Ascending aorta (tissue), 2 donors: ENCODE results near the gene ESRRA. TPM values are rescaled to one million over a fixed set of nuclear protein-coding genes. Genes with fewer than 3 reads are reported as not detected.

ENCODE experiments used
- DNase-seq, 2 donors: peaks; one replicate each; pipeline ENCODE4 v3.0.0-alpha.2; 2019; ENCODE audit warnings: low spot score in 2 of 2
- H3K27ac ChIP-seq, 2 donors: fragments of 200-600 bp; sonication (generic); one replicate each; pipeline ENCODE4 v1.5.1; 2016 to 2017; ENCODE audit warnings: mild to moderate bottlenecking in 1 of 2
- H3K27me3 ChIP-seq: fragments of 200-600 bp; sonication (generic); one replicate; pipeline ENCODE4 v1.5.1; 2017
- H3K36me3 ChIP-seq, 2 donors: fragments of 200-600 bp; sonication (generic); one replicate each; pipeline ENCODE4 v1.5.1; 2016
- H3K4me1 ChIP-seq, 2 donors: fragments of 200-600 bp; sonication (generic); one replicate each; pipeline ENCODE4 v1.5.1; 2016 to 2017; ENCODE audit warnings: mild to moderate bottlenecking in 1 of 2
- H3K4me3 ChIP-seq, 2 donors: fragments of 200-600 bp; sonication (generic); one replicate each; pipeline ENCODE4 v1.5.1; 2016 to 2017; ENCODE audit warnings: mild to moderate bottlenecking in 1 of 2
- H3K9me3 ChIP-seq, 2 donors: fragments of 200-600 bp; sonication (generic); one replicate each; pipeline ENCODE4 v1.5.1; 2016
- CTCF ChIP-seq, 3 experiments: fragments of 200-600 bp in 2 of 3; fragments of 450-650 bp in 1 of 3; sonication (generic) in 2 of 3; IDR thresholded peaks; one replicate each; pipeline ENCODE4 v1.5.1; 2016 to 2019; ENCODE audit warnings: antibody characterized with exemption in 3 of 3, mild to moderate bottlenecking in 1 of 3, moderate library complexity in 1 of 3
- intact Hi-C: fragments of 100-400 bp; cut with DNase I; formaldehyde crosslinking; loops from one replicate; pipeline ENCODE4 v1.15.1; 2023
- total RNA-seq: library from RNA; depleted of rRNA; stranded (reverse); fragments of >200 nt; gene quantifications from one replicate; pipeline ENCODE4 v1.1.0, GENCODE V29; 2016

Gene ESRRA
- total RNA-seq, 1 donor from 2014 or later = 53.4 TPM

DNA sequence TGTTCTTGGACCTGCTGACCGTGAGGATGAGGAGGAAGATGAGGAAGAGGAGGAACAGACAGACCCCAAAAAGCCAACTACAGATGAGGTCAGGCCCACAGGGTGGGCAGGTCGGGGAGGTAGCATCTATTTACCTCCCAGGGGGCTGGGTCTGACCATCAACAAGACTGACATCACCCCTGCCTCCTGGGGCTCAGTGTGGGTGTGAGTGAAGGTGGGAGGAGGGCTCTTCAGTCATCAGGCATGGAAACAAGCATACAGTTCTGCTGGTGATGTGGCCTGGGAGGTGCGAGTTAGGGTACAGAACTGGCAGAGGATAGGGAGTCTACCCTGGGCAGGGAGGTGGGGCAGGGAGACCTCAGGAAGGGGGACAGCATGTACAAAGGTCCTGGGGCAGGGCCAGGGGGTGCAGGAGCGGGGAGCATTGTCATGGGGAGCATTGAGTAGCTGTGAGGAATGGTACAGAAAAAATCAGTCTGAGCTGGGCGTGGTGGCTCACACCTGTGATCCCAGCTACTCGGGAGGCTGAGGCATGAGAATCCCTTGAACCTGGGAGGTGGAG, 45.1 kb upstream of the ESRRA start:
- no peaks in the 10 kb centered on the region for H3K4me1 ChIP-seq
- H3K9me3 ChIP-seq = no peaks in the 10 kb centered on the region
- intact Hi-C loops = no loop called here
- H3K27ac ChIP-seq = no peak overlapping the region
- H3K36me3 ChIP-seq = peaks cover 76 to 93% of the 10 kb centered on the region in 2 donors
- H3K4me3 ChIP-seq = no peak overlapping the region
- no peak for DNase-seq
- TF ChIP-seq CTCF (IDR thresholded peaks at IDR 0.05) = no peak
- no peaks in the 10 kb centered on the region for H3K27me3 ChIP-seq

GRCh38 chr11:64261556-64262080, 43.7 kb upstream of the ESRRA start:
- TF ChIP-seq CTCF (IDR thresholded peaks at IDR 0.05) = no peak
- peaks cover 78 to 93% of the 10 kb centered on the region in 2 donors for H3K36me3 ChIP-seq
- H3K9me3 ChIP-seq = no peaks in the 10 kb centered on the region
- no peaks in the 10 kb centered on the region for H3K4me1 ChIP-seq
- H3K27me3 ChIP-seq = no peaks in the 10 kb centered on the region
- H3K27ac ChIP-seq = no peak overlapping the region
- intact Hi-C loops = no loop called here
- no peak overlapping the region for H3K4me3 ChIP-seq
- no peak for DNase-seq

DNA sequence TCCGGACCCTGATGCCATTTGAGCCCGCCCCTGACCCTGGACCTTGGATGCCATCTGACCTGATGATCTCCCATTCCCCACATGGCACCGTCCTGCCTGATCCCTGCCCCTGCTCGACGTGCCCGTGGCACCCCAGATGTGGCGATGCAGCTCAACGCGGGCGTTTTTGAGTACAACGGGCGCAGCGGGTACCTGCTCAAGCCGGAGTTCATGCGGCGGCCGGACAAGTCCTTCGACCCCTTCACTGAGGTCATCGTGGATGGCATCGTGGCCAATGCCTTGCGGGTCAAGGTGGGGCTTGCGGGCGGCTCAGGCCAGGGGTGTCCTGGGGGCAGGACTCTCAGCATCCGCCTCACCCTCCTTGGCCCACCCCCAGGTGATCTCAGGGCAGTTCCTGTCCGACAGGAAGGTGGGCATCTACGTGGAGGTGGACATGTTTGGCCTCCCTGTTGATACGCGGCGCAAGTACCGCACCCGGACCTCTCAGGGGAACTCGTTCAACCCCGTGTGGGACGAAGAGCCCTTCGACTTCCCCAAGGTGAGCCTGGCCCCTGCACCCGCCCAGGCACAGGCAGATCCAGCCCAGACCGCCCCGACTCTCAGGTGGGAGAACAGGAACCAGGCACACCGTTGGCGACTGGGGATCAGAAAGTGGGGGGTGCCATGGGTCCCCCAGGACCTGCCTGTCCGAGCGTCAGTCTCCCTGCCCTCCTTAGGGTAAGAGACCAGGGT, 42.9 kb upstream of the ESRRA start:
- intact Hi-C loops = no loop called here
- H3K27me3 ChIP-seq = no peaks in the 10 kb centered on the region
- peaks cover 72 to 91% of the 10 kb centered on the region in 2 donors for H3K36me3 ChIP-seq
- DNase-seq = no peak
- TF ChIP-seq CTCF (IDR thresholded peaks at IDR 0.05) = no peak
- no peak overlapping the region for H3K27ac ChIP-seq
- H3K9me3 ChIP-seq = no peaks in the 10 kb centered on the region
- peaks cover 0 to 5% of the 10 kb centered on the region in 2 donors for H3K4me1 ChIP-seq
- H3K4me3 ChIP-seq = no peak overlapping the region

DNA sequence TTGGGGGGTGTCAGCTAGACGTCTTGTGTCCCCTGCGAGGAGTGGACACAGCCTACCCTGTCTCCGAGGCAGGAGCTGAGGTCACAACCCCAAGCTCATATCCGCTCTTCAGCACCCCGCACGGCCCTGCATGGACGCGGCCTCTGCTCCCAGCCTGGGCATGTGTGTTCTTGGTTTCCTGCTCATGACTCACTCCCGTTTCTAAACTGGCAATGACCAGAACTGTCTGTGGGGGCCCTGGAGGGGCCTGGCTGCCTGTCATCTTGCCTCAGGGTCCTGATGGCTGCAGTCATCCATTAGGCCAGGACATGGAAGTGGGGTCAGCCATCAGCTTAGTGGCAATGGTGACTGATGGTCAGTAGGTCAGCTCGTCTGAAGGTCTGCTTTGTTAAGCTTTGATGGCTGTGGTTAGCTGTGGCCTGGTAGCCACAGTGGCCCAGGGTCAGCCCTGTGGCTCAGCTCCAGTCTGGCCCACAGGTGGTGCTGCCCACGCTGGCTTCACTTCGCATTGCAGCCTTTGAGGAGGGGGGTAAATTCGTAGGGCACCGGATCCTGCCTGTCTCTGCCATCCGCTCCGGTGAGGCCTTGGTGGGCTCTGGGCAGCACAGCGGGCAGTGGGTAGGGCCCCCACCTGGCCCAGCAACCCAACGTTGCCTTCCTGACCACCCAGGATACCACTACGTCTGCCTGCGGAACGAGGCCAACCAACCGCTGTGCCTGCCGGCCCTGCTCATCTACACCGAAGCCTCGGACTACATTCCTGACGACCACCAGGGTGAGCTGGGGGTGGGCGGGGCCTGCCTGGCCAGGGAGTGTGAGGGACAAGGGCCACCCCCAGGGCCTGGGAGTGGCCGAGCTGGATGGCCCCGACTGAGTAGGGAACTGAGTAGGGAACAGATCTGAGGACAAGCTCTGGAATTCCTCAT, 42.0 kb upstream of the ESRRA start:
- no peak overlapping the region for H3K27ac ChIP-seq
- H3K4me3 ChIP-seq = no peak overlapping the region
- peaks cover 5 to 14% of the 10 kb centered on the region in 2 donors for H3K4me1 ChIP-seq
- peaks cover 69 to 85% of the 10 kb centered on the region in 2 donors for H3K36me3 ChIP-seq
- no peak for TF ChIP-seq CTCF (IDR thresholded peaks at IDR 0.05)
- no peaks in the 10 kb centered on the region for H3K27me3 ChIP-seq
- intact Hi-C loops = no loop called here
- H3K9me3 ChIP-seq = no peaks in the 10 kb centered on the region
- no peak for DNase-seq

- intact Hi-C loops = no loop called here
- Histone ChIP-seq H3K9me3 (no peaks in the 10 kb centered on the region), H3K36me3 (peaks cover 62 to 78% of the 10 kb centered on the region in 2 donors), H3K4me3 (no peak overlapping the region), H3K4me1 (peaks cover 11 to 20% of the 10 kb centered on the region in 2 donors), H3K27ac (no peak overlapping the region), H3K27me3 (no peaks in the 10 kb centered on the region)
- no peak for DNase-seq
- no peak for TF ChIP-seq CTCF (IDR thresholded peaks at IDR 0.05)
These were observed 41.4 kb upstream of the ESRRA start for GRCh38 chr11:64263947-64264317.
